ENCODE results near the gene MARCHF2. TPM values are rescaled to one million over a fixed set of nuclear protein-coding genes. Genes with fewer than 3 reads are reported as not detected.

MARCHF2 gene
- total RNA-seq, 1 donor from 2014 or later: 45.8 TPM

DNA sequence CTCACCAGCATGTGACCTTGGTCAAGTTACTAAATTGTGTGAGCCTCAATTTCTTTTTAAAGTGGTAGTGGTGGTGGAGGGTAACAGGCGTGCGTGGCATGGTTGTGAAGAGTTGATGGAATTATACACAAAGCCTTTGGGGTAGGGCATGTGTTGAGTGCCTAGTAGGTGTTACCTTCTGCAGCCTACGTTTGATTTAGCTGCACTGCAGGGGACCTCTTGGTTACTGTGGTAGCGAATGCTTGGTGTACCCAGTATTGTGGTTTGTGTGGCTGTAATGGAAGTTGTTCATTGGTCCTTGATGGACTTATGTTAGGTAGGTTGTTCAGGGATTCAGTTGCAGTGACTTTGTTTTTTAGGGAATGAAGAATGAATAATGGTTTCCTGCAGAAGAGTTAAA is 64.8 kb downstream of the MARCHF2 start:
- no peak for DNase-seq (ENCODE audit: low spot score)

DNA sequence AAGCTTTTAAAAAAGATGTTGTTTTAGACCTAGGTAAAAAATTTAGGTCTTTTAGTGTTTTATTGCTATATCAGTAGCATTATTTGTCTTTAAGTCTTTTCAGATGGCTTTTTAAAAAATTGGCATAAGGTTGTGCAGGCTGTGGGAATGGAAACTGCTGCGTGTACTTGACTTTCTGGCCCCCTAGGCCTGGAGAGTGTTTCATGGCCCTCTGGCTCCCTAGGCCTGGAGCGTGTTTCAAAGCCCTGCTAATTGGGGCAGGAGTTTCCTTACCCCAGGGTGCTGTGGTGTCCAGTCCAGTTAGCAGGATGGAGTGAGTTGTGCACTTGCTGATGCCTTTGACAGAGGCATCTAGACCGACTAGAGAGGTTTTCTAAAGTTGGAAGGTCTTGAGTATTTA is 65.5 kb downstream of the MARCHF2 start:
- no peak for DNase-seq (ENCODE audit: low spot score)

DNA sequence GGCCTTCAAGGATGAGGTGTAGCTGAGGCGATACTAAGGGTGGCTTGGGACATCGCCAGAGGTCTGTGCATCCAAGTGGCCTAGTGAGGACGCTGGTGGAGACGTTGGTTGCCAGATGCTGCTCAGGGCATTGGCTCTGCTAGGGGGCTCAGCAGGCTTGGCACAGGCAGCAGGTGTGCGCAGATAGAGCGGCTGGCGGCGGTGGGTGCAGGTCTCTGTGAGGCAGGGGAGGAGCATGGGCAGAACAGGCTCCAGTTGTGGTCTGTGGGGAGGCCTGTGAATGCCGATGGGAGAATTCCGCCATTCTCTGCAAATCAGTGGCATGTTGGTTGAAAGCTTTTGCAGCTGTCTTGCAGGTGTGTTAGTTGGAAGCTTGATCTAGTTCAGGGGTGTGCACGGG is 68.1 kb downstream of the MARCHF2 start:
- no peak for DNase-seq (ENCODE audit: low spot score)

DNA sequence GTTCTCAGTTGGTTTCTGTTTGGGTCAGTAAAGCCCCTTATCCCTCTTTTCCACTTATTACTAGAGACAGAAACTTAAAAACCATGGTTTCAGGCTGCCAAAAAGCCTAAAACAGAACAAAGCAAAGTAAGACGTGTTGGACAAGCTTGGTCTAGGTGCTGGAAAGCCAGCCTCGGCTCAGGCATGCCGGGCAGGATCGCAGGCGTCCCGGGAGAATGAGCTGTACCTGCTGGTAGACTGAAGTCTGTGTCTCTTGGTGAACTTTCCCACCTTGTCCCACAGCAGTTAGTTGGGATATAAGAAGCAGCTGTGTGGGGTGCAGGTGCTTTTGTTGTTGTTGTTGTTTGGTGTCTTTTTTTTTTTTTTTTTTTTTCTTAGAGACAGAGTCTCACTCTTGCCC is 68.5 kb downstream of the MARCHF2 start:
- no peak for DNase-seq (ENCODE audit: low spot score)

DNA sequence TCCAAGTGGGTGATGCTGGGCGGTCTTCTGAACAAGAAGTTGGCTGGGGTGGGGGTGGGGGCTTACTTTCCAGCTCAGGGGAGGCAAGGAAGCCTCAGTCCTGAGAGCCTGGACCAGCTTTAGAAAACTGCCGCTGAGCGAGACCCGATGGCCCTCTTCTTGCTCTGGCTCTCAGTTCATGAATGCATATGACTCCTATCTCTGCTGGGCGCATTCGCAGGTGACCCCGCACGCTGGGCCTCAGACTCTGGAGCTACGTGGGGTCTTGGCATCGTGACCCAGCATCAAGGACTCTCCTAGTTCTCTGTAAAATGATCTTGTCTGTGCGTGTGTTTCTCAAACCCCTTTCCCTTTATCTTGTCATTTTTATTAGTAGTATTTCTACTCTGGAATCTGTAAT is 69.6 kb downstream of the MARCHF2 start:
- no peak for DNase-seq (ENCODE audit: low spot score)

DNA sequence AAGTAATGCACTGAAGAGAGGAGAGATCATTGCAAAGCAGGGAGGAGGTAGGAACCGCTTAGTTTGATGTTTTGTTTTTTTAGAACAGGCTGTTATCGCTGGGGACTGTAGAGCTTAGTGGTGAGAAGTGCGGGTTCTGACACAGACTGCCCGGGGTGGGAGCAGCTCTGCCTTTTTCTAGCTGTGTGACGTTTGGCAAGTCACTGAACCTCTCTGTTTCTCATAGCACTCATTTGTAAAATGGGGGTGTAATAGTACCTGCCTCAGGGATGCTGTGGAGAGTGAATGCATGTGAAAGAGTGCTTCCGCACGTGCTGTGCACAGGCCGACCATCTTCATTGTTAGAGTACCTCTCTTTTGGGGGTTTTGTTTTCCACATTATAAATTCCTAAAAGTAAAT is 70.1 kb downstream of the MARCHF2 start:
- no peak for DNase-seq (ENCODE audit: low spot score)

DNA sequence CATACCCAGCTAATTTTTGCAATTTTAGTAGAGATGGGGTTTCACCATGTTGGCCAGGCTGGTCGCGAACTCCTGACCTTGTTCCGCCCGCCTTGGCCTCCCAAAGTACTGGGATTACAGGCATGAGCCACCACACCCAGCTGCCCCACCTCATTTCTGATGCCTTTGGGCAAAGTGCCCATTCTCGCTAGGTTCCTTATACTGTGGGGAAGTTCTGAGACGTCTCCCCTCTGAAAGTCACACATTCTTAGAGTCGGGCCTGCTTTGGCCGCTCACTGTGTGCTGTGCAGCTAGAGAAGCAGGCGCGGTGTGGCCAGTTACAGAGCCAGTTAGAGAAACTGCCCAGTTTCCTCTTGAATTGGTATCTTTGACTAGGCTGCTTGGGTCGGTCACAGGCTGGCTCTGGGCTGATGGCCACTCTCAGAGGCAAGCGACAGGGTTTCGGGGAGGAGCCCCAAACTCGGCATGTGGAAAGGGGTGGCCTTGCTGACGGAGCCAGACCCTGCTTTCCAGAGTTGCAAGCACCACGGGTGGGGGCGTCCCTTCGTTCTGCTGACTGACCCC is 71.3 kb downstream of the MARCHF2 start:
- no peak for DNase-seq (ENCODE audit: low spot score)

DNA sequence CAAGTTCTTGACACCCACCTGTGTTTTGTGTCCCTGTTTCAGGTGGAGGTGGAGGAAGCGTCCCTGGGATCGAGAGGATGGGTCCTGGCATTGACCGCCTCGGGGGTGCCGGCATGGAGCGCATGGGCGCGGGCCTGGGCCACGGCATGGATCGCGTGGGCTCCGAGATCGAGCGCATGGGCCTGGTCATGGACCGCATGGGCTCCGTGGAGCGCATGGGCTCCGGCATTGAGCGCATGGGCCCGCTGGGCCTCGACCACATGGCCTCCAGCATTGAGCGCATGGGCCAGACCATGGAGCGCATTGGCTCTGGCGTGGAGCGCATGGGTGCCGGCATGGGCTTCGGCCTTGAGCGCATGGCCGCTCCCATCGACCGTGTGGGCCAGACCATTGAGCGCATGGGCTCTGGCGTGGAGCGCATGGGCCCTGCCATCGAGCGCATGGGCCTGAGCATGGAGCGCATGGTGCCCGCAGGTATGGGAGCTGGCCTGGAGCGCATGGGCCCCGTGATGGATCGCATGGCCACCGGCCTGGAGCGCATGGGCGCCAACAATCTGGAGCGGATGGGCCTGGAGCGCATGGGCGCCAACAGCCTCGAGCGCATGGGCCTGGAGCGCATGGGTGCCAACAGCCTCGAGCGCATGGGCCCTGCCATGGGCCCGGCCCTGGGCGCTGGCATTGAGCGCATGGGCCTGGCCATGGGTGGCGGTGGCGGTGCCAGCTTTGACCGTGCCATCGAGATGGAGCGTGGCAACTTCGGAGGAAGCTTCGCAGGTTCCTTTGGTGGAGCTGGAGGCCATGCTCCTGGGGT is 72.7 kb downstream of the MARCHF2 start:
- no peak for DNase-seq (ENCODE audit: low spot score)

DNA sequence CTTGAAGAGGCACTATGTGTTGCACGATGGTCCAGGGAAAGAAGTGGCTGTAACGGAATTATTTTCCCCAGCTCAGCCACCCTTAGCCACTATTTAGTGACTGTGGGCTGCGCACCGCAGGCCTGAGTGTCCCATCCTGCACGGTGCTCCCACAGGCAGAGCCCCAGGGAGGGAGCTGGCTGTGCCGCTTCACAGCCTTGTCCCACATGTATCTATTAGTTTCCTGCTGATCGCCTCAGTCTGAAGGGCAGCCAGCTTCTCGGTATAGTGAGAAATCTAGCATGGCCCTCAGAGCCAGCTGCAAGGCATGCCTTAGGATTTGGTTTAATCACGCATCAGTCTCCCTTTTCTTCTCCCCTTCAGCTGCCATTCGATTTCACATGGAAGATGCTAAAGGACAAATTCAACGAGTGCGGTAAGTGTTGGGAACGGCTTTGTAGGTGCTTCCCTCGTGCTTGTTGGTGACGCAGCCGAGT is 73.6 kb downstream of the MARCHF2 start:
- no peak for DNase-seq (ENCODE audit: low spot score)

DNA sequence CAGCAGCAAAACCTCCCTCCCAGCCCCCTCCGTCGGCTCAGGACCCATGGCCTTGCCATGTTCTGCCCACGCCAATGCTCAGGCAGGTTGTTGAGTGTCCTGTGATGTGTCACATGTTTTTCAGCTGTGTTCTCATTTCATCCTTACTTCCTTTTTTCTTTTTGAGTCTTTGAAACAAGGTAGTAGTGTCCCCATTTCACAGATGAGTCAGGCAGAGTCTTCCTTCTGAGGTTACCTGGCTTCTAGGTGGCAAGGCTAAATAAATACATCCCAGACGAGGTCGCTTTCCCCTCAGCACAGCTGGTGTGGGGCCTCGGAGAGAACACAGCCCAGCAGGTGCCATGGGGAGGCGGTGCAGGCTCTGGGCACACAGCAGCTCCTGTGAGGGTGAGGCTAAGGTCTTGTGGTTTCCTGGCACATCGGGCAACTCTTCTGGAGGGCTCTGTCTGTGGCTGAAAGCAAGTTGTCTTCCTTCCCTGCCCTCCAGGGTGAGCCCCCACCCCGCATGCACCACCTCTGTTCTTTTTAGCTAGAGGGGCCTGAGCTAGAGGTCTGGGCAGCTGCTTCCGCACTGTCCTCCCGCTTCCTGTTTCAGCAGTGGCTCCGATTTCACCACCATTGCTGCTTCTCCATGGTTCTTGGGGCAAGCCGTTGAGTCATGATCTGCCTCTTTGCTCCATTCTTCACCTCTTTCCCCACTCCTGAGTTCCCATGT is 74.2 kb downstream of the MARCHF2 start:
- DNase-seq (ENCODE audit: low spot score): no peak

DNA sequence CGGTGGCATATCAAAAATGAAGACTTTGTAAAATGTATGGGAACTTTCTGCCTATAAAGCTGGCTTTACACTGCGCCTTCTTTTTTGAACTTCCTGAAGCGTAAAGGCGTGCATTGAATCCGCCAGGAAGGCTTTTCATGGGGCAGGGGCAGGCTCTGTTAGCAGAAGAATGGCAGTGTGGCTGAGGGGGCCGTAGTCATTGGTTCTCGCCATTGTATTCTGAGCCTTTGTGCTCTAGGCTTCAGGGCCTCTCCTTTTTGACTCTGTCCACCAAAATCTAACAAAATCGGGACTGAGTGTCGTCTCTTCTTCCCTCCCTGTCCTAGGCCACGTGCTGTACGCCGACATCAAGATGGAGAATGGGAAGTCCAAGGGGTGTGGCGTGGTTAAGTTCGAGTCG is 75.3 kb downstream of the MARCHF2 start:
- no peak for DNase-seq (ENCODE audit: low spot score)

Other genes with a start within 250 kb of the MARCHF2 start
- 20.7 TPM for gene CERS4, start 203.9 kb upstream of the MARCHF2 start, total RNA-seq
- gene CD320, start 104.9 kb upstream of the MARCHF2 start, total RNA-seq: 52.2 TPM
- 45.2 TPM for gene NDUFA7, start 91.9 kb upstream of the MARCHF2 start, total RNA-seq
- 1,184 TPM for gene RPS28, start 91.8 kb upstream of the MARCHF2 start, total RNA-seq
- 7.7 TPM for gene KANK3, start 70.0 kb upstream of the MARCHF2 start, total RNA-seq
- 5.3 TPM for gene ANGPTL4, start 49.1 kb upstream of the MARCHF2 start, total RNA-seq
- gene RAB11B, start 22.9 kb upstream of the MARCHF2 start, total RNA-seq: 170 TPM
- gene HNRNPM, start 31.7 kb downstream of the MARCHF2 start, total RNA-seq: 152 TPM
- 4.8 TPM for gene PRAM1, start 89.3 kb downstream of the MARCHF2 start, total RNA-seq
- 32.8 TPM for gene ZNF414, start 100.9 kb downstream of the MARCHF2 start, total RNA-seq
- 47.2 TPM for gene MYO1F, start 164.1 kb downstream of the MARCHF2 start, total RNA-seq
- gene ADAMTS10, start 197.4 kb downstream of the MARCHF2 start, total RNA-seq: 32.6 TPM
- gene NFILZ, start 217.3 kb downstream of the MARCHF2 start, total RNA-seq: not detected

Data from mucosa of gallbladder (tissue), 1 donor.